ENCODE data around the gene DDC. TPM values are rescaled to one million over a fixed set of nuclear protein-coding genes. Genes with fewer than 3 reads are reported as not detected.

DDC gene
- total RNA-seq, 1 donor from 2014 or later, result 37.3 TPM

DNA sequence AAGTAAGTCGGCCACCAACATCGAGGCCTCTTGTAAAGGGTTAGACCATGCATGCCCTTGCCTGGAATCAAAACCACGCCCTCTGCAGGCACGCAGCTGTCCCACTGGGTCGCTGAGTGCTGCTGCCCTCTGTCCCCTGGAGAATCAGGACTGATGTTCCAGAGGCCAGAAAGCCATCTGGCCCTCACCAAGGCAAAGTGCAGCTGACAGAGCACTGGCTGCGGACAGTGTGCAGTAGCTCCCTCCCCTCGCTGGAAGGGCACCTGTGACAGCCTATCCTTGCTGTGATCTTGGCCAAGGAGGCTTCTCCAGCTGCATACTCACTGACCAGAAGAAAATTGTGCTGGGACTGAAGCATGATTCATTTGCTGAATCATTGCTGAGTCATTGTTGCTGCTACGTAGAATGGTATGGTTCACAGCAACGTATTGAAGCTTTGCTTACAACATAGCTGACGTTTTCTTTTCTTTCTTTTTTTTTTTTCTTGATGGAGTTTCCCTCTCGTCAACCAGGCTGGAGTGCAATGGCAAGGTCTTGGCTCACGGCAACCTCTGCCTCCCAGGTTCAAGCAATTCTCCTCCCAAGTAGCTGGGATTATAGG is 30.4 kb downstream of the DDC start:
- Mint-ChIP-seq H3K9me3 (ENCODE audit: low read depth) (peaks cover 8% of the 10 kb centered on the region), H3K4me3 (ENCODE audit: low read depth) (peak overlapping the region; percentile 21), H3K27me3 (no peaks in the 10 kb centered on the region), H3K27ac (peak overlapping the region; percentile 92), H3K4me1 (ENCODE audit: low read depth) (peaks cover 33% of the 10 kb centered on the region), H3K36me3 (ENCODE audit: insufficient read depth) (peaks cover 6% of the 10 kb centered on the region)
- DNase-seq (ENCODE audit: low spot score, unreplicated experiment), result no peak
- TF ChIP-seq, protein P1, sequence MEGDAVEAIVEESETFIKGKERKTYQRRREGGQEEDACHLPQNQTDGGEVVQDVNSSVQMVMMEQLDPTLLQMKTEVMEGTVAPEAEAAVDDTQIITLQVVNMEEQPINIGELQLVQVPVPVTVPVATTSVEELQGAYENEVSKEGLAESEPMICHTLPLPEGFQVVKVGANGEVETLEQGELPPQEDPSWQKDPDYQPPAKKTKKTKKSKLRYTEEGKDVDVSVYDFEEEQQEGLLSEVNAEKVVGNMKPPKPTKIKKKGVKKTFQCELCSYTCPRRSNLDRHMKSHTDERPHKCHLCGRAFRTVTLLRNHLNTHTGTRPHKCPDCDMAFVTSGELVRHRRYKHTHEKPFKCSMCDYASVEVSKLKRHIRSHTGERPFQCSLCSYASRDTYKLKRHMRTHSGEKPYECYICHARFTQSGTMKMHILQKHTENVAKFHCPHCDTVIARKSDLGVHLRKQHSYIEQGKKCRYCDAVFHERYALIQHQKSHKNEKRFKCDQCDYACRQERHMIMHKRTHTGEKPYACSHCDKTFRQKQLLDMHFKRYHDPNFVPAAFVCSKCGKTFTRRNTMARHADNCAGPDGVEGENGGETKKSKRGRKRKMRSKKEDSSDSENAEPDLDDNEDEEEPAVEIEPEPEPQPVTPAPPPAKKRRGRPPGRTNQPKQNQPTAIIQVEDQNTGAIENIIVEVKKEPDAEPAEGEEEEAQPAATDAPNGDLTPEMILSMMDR (IDR thresholded peaks at IDR 0.05; ENCODE audit: unreplicated experiment), result no peak

DNA sequence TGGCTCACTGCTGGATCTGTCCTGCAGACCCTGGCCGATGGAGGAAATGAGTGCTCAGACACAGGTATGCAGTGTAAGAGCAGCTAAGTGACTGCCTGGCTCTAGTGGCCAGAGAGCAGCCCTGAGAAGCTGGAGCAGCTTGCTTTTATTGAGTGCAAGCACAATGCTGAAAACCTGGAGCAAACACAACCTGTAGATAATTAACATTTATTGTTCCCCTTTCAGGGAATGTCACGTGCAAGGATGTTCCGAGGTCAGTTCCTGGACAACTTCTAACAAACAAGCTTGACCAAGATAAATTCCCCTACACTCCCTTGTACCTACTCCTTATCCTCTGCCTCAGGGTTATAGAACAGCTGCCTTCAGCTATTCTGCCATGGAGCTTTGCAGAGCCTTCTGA is 31.3 kb downstream of the DDC start:
- H3K4me1 Mint-ChIP-seq (ENCODE audit: low read depth), result peaks cover 37% of the 10 kb centered on the region
- TF ChIP-seq, protein P1 (IDR thresholded peaks at IDR 0.05; ENCODE audit: unreplicated experiment), result no peak
- peaks cover 6% of the 10 kb centered on the region for H3K36me3 Mint-ChIP-seq (ENCODE audit: insufficient read depth)
- H3K27me3 Mint-ChIP-seq, result no peaks in the 10 kb centered on the region
- H3K9me3 Mint-ChIP-seq (ENCODE audit: low read depth), result peaks cover 8% of the 10 kb centered on the region
- DNase-seq (ENCODE audit: low spot score, unreplicated experiment), result no peak
- H3K27ac Mint-ChIP-seq, result peak overlapping the region; percentile 92
- H3K4me3 Mint-ChIP-seq (ENCODE audit: low read depth), result no peak overlapping the region

DNA sequence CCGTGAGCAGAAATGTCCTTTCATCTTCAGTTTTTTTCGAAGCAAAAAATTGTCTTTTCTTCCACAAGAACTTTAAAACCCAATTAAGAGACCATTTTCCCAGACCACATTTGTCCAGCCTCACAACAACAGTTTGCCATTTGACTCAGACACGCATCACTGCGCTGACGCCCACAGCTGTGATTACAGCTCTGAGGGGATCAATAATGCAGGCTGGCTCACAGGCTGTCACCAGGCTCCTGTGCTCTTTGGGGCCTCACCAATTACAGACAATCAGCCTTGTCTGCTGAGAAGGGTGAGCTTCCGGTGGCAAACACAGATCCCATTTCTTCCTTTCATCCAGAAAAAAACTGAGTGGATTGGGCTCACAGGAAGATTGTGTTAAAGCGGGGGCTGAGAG is 33.3 kb downstream of the DDC start:
- no peak for DNase-seq (ENCODE audit: low spot score, unreplicated experiment)
- TF ChIP-seq, protein P1 (IDR thresholded peaks at IDR 0.05; ENCODE audit: unreplicated experiment), result no peak
- H3K4me1 Mint-ChIP-seq (ENCODE audit: low read depth), result peaks cover 52% of the 10 kb centered on the region

DNA sequence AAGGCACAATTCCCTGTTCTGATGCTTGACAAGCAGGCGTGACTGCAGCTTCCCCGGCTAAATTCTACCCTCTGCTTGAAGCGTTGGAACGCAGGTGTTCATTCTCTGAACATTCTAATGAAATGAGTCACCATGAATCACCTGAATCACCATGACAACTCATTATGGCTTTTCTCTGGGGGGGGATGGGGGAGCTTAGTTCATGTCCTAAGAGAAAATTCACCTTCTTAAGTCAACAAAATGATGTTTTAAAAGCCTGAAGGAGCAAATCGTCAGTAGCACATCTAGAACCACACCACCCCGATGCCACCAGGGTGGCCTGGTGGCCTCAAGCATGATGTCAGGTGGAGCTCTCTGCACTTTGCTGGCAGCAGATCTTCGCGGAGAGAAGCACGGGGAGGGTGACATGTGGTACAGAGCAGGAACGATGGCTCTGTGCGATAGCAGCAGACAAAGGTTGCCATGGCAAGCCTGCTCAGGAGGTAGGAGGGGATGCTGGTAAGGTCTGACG is 33.7 kb downstream of the DDC start:
- DNase-seq (ENCODE audit: low spot score, unreplicated experiment), result no peak
- peak overlapping the region; percentile 7 for H3K4me3 Mint-ChIP-seq (ENCODE audit: low read depth)
- peak overlapping the region; percentile 98 for H3K27ac Mint-ChIP-seq
- TF ChIP-seq, protein P1 (IDR thresholded peaks at IDR 0.05; ENCODE audit: unreplicated experiment), result no peak
- peaks cover 52% of the 10 kb centered on the region for H3K4me1 Mint-ChIP-seq (ENCODE audit: low read depth)
- H3K9me3 Mint-ChIP-seq (ENCODE audit: low read depth), result peaks cover 8% of the 10 kb centered on the region
- H3K27me3 Mint-ChIP-seq, result no peaks in the 10 kb centered on the region
- peaks cover 6% of the 10 kb centered on the region for H3K36me3 Mint-ChIP-seq (ENCODE audit: insufficient read depth)

More for the DNA sequence above, 33.3 kb downstream of the DDC start:
- Mint-ChIP-seq H3K27ac (peak overlapping the region; percentile 98), H3K27me3 (no peaks in the 10 kb centered on the region), H3K36me3 (ENCODE audit: insufficient read depth) (peaks cover 6% of the 10 kb centered on the region), H3K9me3 (ENCODE audit: low read depth) (peaks cover 8% of the 10 kb centered on the region), H3K4me3 (ENCODE audit: low read depth) (no peak overlapping the region)

DNA sequence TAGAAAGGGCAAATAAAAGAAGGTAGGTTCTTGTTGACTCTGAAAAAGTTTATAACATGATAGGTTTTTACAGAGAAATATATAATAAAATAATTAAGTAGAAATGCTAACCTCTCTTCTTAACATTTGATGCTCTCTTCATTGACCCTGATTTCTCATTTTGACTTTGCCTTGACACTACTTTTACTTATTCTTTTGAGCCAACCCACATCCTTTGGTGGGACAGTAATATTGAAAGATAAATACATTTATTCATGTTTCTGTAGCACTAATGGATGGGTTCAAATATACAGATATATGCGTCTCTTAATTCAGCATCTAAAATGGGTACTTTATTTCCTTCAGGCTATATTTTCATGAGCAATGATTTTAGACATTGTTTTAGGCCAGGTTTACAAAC is 34.4 kb downstream of the DDC start:
- H3K27ac Mint-ChIP-seq, result peak overlapping the region; percentile 98
- H3K9me3 Mint-ChIP-seq (ENCODE audit: low read depth), result peaks cover 10% of the 10 kb centered on the region

More for the DNA sequence above, 34.4 kb downstream of the DDC start:
- Mint-ChIP-seq H3K4me1 (ENCODE audit: low read depth) (peaks cover 52% of the 10 kb centered on the region), H3K36me3 (ENCODE audit: insufficient read depth) (peaks cover 6% of the 10 kb centered on the region), H3K4me3 (ENCODE audit: low read depth) (no peak overlapping the region), H3K27me3 (no peaks in the 10 kb centered on the region)
- DNase-seq (ENCODE audit: low spot score, unreplicated experiment), result no peak
- TF ChIP-seq, protein P1 (IDR thresholded peaks at IDR 0.05; ENCODE audit: unreplicated experiment), result no peak

Data from progenitor cell of endocrine pancreas (in vitro differentiated cells).